ENCODE results near the gene UBASH3B.

GRCh38 chr11:122785031-122785541, 129.6 kb downstream of the UBASH3B start:
- TF ChIP-seq GATA2 (IDR thresholded peaks at IDR 0.05; ENCODE audit: low read depth, low read length) (no peak), GATA3 (IDR thresholded peaks at IDR 0.05; ENCODE audit: low read depth, low read length) (no peak)
